GM21526 (cell line): ENCODE measurements around the gene ZNF236.

Experiments
- ATAC-seq: cut with Tn5 transposase; IDR thresholded peaks from one replicate; pipeline ENCODE4 v1.9.1; 2021; ENCODE audit warnings: moderate library complexity; ENCODE audit not compliant: unreplicated experiment, low FRiP score

ZNF236 gene

DNA sequence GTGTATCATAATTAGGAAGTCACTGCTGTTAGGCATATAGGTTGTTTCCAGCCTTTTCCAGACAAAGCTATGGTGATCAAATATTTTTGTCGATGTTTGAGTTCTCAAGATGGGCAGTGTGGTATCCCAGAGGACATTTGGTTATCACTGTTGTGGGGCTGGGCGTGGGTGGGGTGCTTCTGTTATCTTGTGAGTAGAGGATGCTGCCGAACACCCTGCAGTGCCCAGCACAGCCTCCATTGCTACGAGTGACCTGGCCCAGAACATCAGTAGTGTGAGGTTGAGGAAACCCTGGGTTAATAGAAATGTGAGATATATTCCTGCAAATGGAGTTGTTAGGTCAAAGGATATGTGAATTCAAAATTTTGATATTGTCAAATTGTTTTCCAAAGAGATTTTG is 33.2 kb downstream of the ZNF236 start:
- no peak for ATAC-seq

DNA sequence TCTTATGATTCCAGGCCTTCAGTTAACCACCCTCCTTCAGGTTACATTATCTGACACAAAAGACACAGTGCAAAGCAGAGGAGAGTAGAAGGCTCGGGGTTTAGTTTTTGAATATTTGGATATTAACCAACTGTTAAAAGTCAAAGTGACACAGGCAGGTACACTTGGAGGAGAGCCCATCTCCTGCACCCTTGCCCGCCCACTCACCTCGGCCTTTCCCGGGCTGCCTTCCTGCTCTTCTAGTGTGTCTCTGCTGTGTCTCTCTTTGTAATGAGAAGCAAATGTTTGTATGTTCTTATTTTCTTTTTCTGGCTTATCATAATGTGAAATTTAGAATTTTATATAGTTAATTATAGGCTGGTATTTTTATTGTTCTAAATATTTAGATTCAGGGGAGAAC is 35.1 kb downstream of the ZNF236 start:
- ATAC-seq, result no peak

DNA sequence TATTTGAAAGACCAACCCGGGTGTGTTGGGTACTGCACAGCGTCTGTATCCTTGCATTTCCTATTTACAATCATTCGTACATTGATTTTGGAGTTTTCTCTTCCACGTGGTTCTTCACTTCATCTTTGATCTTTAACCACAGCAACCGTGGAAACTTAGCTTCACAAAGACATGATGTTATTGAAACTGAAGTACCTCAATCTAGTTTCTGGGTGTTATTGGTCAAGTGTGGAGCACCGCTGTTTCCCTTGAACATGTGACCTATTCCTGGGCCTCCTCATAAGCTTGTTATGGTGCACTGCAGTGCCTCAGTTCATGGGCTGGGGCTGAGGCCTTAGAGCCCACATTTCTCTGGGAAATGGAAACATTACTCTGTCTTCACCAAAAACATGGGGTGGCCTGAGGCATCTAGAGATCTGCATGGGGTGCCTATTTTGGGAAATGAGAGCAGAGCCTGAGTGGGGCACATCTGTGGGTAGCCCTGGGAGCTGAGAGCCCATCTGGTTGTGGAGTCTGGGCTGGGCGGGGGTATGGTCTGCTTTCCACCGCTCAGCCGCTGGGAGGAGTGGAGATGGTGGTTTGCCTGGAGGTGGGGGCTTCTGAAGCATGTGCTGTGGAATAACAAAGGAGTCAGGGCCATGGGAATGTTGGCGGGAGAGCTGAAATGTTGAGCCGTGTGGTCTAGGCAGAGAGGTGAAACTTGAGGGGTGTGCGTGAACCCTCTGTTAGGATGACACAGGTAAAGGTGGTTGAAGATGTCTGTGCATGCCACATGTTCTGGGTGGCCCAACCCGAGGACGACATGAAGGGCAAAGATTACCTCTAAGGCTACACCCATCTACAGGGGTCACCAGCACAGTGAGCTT is 37.4 kb downstream of the ZNF236 start:
- ATAC-seq, result peak; percentile 95

DNA sequence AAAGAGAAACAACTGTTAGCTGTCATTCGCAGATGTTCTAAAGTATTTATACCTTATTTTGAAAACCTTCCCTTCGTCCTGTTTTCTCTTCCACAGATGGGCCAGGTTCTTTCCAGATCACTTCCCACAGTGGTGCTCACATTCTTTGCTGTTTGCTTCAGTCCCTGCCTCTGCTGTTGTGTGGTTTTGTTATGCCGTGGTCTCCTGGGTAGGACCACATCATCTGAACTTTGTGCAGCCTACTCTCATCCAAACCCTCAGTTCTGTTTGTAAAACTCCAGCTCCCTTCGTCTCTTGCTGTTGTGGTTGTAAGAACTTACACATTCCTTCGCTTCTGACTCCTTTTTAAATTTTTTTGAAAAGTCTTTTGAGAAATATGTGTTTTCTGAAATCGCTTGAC is 38.1 kb downstream of the ZNF236 start:
- no peak for ATAC-seq

DNA sequence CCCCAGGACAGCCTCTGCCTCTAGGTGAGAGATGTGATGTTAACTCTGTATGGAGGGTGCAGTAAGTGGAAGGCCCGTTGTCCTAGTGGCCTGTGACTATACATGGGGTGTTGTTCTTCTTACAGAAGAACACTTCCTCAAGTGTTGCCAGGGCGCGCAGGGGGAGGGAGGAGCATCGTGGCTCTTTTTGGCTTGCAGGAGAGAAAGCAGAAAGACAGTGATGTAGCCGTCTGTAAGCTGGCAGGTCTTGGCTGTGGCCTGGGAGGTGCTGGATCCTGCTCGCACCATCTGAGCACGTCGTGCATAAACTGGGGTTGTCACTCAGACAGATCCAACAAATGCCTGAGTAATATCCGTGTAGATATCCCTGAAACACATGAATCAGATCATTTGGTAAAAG is 44.3 kb downstream of the ZNF236 start:
- no peak for ATAC-seq

DNA sequence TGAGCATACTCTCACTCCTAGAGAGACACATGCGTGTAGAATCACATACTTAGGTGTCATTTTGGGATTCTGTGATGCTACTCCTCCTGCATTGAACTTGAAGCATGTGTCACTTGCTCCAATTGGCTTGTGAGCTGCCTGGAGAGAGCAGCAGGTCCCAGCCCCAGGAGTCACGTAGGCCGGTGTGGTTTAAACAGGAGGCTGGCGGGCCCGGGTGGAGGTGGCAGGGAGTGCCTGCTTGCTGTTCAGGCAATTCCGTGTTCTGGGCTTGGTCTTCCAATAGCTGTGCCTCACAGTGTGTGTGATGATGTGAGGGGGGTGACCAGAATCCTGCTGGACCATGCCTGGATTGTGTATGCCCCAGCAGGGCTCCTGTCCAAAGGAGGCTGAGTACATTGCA is 51.0 kb downstream of the ZNF236 start:
- ATAC-seq, result no peak

DNA sequence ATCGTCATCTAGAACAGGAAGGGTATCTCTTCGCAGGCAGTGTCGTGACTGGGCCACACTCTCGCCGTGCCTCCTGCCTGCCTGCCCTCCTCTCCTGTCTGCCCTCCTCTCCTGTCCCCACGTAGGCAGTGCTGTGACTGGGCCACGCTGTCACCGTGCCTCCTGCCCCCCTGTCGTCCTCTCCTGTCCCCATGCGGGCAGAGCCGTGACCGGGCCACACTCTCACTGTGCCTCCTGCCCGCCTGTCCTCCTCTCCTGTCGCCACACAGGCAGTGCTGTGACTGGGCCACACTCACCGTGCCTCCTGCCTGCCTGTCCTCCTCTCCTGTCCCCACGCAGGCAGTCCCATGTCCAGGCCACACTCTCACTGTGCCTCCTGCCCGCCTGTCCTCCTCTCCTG is 51.4 kb downstream of the ZNF236 start:
- no peak for ATAC-seq

DNA sequence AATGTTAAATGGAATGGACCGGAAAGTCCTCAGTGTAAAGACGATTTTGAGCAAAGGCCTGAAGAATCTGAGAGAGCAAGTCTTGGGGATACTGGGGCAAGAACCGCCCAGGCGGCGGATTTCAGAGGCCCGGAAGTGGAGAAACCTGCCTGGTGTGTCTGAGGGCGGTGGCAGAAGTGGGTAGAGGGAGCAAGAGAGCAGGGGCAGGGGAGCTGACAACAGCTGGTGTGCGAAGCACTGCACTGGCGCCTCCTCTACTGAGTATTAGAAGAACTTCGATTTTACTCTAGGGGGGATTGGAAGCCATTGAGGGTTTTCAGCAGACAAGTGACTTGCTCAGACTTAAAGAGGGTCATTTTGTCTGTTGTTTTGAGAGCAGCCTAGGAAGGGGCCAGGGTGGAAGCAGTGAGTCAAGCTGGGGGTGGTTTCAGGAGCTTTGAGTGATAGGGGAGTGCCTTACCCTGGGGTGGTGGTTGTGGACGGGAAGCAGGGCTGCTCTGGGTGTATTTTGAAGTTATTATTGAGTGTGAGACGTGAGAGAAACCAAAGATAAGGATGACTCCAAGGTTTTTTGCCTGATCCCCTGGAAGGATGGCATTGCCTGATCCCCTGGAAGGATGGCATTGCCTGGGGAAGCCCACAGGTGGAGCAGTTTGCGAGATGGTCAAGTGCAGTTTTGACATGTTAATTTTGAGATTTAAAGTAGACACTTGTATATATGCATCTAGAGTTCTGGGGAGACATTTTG is 52.5 kb downstream of the ZNF236 start:
- ATAC-seq, result no peak

DNA sequence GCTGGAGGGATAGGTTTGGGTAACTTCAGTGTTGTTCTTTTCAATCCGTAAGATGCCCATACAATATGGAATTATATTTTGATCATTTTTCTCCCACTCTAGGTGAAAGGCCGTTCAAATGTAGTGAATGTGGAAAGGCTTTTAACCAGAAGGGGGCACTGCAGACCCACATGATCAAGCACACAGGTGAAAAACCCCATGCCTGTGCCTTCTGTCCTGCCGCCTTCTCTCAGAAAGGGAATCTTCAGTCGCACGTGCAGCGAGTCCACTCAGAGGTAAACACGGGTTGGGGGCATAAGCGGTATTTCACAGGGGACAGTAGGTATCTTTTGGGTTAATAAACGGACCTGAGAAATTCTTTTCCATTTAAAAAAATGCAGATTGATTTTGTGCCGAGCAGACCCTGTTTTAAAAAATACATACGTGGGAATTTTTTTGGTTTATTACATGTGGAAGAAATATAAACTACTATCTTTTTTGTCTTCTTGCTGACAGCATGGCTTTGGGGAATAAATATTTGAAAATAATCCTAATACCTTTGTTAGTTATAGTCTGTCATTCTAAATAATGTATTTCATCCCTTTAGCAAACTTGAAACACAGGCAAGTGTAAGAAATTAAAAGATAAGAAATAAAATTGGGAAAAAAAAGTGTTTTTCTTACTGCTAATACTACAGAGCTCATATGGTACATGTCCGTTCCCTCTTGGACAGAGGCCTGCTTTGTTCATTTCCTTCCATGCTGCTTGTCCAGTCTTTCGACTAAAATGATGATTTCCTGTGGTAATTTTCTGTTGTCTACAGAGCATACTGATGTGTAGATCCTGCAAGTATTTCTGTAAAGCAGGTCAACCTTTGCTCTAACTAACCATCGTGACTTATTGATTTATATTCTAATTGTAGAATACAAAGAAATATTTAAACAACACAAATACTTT is 53.3 kb downstream of the ZNF236 start:
- no peak for ATAC-seq

DNA sequence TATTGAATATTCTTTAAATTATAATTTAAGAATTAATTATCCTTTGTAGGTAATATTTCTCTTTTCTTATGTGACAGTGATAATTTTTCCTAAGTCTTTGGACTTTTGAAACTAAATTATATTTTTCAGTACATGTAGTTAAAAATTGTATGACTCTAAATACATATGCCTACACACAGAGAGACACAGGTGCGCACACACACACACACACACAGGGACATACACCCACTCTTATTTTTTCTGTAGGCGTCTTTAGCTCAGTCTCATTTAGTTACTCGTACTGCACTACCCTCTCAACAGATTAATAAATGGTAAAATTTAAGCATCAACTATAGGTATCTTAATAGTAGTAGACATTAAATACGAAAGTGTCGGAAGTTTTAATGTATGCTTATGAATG is 56.1 kb downstream of the ZNF236 start:
- no peak for ATAC-seq

DNA sequence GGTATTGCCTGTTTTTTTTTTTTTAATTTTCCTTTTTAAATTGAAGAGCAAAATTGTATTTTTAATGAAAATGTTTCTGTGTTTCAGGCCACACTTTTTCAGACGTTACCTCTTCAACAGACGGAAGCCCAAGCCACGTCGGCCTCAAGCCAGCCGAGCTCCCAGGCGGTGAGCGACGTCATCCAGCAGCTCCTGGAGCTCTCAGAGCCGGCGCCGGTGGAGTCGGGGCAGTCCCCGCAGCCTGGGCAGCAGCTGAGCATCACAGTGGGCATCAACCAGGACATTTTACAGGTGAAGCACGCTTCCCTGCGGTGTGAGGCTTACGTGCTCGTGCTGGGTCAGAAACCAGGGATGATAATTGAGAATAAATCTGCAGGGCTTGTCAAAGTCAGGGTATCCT is 57.7 kb downstream of the ZNF236 start:
- ATAC-seq, result no peak

DNA sequence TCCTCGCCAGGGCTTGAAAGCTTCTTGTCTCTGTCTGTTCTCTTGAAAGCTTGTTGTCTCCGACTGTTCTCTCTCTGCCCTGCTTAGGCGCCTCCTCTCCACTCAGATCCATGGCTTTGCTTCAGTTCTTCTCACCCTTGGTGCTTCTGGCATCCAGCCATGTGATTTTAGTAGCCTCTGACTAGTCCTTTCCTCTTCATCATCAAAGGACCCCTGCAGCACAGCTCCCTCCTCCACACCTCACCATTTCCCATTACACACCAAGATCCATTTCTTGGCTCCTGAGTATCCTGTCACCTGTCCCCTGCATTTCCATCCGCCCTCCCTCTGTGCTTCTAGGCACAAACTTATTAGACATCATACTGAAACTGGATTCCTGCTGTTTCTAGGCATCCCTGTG is 59.4 kb downstream of the ZNF236 start:
- no peak for ATAC-seq

DNA sequence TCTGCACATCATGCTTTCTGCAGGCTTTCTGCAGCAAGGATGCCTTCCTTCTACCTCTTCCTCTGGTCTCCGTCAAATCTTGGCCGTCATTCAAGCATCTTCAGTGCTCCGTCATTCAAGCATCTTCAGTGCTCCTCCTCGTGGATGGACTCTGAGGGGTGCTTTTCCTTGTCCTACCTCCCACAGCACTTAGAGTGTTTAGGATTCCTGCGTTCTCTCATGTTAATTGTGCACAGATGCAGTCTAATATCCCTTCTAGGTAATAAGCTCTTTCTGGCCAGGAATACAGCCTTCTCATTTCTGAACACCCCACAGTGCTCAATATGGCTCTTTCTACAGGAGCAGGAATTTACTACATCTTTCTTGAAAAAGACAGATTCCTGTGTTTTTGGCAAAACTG is 59.8 kb downstream of the ZNF236 start:
- no peak for ATAC-seq

DNA sequence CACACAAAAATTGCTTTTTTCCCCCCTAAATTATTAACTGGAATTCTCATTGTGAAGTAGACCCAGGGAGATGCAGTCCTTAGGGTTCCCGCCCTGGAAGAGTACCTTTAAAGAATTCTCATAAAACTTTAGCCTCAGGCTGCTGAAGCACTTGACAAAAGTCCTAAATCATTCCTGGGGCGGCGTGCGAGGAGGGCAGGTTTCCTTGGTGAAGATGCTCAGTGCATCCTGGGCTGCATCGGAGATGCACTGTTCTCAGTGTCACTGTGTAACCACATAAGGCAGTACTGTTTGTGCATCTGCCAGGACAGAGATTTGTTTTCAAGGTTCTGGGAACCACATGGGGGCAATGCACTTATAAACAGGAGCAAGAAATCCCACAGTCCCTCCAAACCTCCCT is 62.6 kb downstream of the ZNF236 start:
- no peak for ATAC-seq

DNA sequence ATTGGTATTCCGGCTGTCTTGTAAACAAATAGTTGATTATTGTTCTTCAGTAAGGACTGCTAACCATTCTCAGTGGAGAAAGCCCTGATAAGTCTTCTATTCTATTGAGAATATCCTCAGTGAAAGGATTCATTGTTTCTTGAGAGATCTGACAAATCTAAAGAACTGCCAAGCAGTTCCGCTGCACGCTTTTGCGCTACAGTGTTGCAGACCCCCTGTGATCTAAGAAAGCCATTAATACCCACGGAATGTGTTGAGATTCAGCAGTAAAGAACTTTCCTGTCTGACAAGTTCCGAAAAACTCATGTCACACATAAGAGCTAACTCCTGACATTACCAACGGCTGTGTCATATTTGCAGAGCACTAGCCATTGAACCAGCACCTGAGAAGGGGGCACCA is 63.8 kb downstream of the ZNF236 start:
- ATAC-seq, result no peak

DNA sequence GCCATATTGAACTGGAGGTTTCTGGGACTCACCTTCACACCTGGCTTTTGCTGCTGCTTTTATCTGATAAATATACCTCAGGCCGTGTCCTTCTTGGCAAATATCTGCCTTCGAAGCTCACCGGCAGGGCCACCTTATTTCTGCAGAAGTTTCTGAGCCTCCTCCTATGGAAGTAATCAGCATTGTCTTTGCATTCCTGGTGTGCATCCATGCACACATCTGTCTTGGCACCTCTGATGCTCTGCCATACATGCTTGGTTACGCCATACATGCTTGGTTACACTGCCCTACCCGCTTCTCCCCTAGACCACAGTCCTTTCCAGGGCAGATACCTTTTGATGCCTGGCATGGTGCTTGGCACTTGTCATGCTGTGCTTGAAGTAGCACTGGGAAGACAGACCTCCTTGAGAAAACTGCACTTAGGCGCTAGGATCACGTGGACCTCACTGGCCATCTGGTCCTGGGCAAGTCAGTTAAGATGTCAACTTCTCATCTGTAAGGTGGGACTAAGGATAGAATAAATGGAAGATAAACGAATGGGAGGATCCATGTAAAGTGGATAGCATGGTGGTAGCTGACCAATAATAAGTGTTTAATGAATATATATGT is 66.8 kb downstream of the ZNF236 start:
- ATAC-seq, result no peak

DNA sequence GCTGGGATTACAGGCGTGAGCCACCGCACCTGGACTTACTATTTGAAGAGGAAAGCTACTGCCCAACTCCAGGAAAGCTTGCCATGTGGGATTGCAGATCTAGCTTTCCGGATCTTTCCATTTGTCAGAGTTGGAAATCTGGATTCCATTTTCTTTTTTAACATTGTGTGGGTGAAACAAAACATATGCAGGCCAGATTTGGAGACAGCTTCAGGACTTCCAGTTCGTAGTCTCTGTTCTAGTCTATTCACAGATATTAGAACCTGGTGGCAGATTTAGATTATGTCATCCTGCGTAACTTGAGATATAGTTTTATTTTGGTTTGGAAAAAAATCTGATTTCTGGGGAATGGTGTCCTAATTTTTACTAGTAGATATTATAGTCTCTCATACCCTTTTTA is 70.5 kb downstream of the ZNF236 start:
- ATAC-seq, result no peak

DNA sequence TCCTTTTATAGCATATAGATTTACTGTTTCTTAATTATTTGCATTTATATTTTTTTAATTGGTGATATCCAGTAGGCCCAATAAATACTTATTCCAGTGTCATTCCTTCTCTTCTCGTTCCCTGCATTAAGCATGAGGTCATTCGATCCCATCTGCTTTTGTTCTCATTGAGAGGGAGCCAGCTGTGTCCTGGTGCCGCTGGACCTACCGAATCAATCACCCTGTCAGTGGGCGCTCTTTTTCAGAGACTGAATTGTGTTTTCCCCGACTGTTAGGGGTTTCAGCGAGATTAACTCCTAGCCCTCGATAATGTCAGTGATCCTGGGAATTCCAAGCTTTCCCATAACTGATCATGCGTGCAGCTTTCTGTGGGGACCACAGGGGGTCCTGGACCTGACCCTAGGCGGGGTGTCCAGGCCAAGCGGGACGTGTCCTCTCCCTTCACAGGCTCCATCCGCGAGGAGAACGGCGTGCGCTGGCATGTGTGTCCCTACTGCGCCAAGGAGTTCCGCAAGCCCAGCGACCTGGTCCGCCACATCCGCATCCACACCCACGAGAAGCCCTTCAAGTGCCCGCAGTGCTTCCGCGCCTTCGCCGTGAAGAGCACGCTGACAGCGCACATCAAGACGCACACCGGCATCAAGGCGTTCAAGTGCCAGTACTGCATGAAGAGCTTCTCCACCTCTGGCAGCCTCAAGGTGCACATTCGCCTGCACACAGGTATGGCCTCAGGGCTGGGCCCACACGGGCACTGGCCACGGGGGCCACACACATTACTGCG is 72.4 kb downstream of the ZNF236 start:
- no peak for ATAC-seq

DNA sequence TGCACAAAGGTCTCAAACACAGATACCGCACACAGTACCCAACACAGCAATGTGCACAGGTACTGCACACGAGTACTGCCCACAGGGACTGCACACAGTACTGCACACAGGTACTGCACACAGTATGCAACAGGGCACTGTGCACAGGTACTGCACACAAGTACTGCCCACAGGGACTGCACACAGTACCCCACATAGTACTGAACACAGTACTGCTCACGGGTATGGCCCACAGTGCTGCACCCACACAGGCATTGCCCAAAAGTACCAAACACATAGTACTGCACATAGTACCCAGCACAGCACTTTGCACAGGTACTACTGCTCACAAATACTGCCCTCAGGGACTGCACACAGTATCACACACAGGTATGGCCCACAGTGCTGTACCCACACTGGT is 73.1 kb downstream of the ZNF236 start:
- no peak for ATAC-seq

DNA sequence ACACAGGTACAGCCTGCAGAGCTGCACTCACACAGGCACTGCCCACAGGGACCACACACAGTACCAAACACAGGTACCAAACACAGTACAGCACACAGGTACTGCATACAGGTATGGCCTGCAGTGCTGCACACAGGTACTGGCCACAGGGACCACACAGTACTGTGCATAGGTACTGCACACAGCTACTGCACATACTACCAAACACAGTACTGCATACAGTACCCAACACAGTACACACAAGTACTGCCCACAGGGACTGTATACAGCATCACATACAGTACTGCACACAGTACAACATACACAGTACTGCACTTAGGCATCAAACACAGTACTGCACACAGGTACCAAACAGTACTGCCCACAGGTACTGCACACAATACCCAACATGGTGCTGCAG is 74.3 kb downstream of the ZNF236 start:
- no peak for ATAC-seq
